K562 (cell line): ENCODE data around the gene NPTXR. TPM values are rescaled to one million over a fixed set of nuclear protein-coding genes. Genes with fewer than 3 reads are reported as not detected.

Experiments used
- ATF6 ChIP-seq: sonication (generic); formaldehyde crosslinking; IDR thresholded peaks from 2 replicates; pipeline ENCODE4 v1.4.0; 2020; ENCODE audit warnings: mild to moderate bottlenecking, missing genetic modification reagents
- BRCA1 ChIP-seq, 2 experiments: fragments of 450-650 bp in 1 of 2; sonication (generic) in 1 of 2; formaldehyde crosslinking in 1 of 2; IDR thresholded peaks; 2 replicates each; pipeline versions ENCODE4 v1.5.0 to v1.6.1; 2017 to 2020; ENCODE audit warnings: mild to moderate bottlenecking in 1 of 2, missing genetic modification reagents in 1 of 2
- CBX5 ChIP-seq: IDR thresholded peaks from 2 replicates; pipeline ENCODE4 v1.6.1; 2014; ENCODE audit warnings: low read depth, borderline replicate concordance
- MYNN ChIP-seq, 2 experiments: sonication (generic); formaldehyde crosslinking in 1 of 2; IDR thresholded peaks; 2 replicates each; pipeline versions ENCODE4 v1.5.0 to v1.6.1; 2016 to 2020; ENCODE audit warnings: antibody characterized with exemption in 1 of 2, missing genetic modification reagents in 1 of 2
- THRB ChIP-seq: fragments of 450-650 bp; formaldehyde crosslinking; conservative IDR thresholded peaks from 2 replicates; pipeline ENCODE4 v1.4.0; 2022; ENCODE audit warnings: mild to moderate bottlenecking, missing genetic modification characterization
- ZBTB11 ChIP-seq, 3 experiments: fragments of 200-800 bp in 1 of 3; fragments of 250-450 bp in 1 of 3; fragments of 450-650 bp in 1 of 3; sonication (Bioruptor Pico) in 1 of 3; sonication (Bioruptor generic) in 1 of 3; formaldehyde crosslinking in 1 of 3; IDR thresholded peaks; 2 replicates each; pipeline versions ENCODE4 v1.6.1 to v1.8.0; 2016 to 2022; ENCODE audit warnings: mild to moderate bottlenecking in 2 of 3, missing genetic modification characterization in 2 of 3, missing compliant biosample characterization in 1 of 3, moderate library complexity in 1 of 3
- polyA plus RNA-seq, 8 experiments: library from polyadenylated mRNA; depleted of rRNA in 4 of 8; stranded (reverse) in 5 of 8; unstranded in 3 of 8; fragments of >200 nt; fragmentation: Nextera tagmentation in 2 of 8; fragmentation: Illumina TruSeq in 1 of 8; extraction: Ambion mirVana in 2 of 8; extraction: Trizol in 1 of 8; gene quantifications; 2 replicates each; pipeline versions ENCODE4 v1.2.1 to v1.2.3, GENCODE V29; 2011 to 2014; ENCODE audit warnings: inconsistent platforms in 1 of 8, missing spikeins in 1 of 8
- total RNA-seq, 7 experiments: library from RNA; depleted of rRNA in 6 of 7; stranded (reverse); fragments of >200 nt in 6 of 7; fragmentation: Illumina TruSeq in 2 of 7; extraction: Trizol in 2 of 7; gene quantifications; 2 replicates each; pipeline versions ENCODE4 v1.2.1 to v1.2.3, GENCODE V29; 2011 to 2021; ENCODE audit warnings: low replicate concordance in 1 of 7
- TF ChIP-seq, protein P1 (sequence below): fragments of 200-800 bp; sonication (Bioruptor generic); IDR thresholded peaks from 2 replicates; pipeline ENCODE4 v1.6.1; 2016; ENCODE audit warnings: missing genetic modification characterization, missing compliant biosample characterization

The NPTXR gene
- total and polyA plus RNA-seq, 9 of the 15 experiments (the other 6 are each of a cell fraction or from before 2014, with no cell fraction given) = 0.01 to 3.1 (median 1.1) TPM

GRCh38 chr22:38788846-38789245, 55.0 kb downstream of the NPTXR start (continued):
- TF ChIP-seq THRB (CRISPR knock-in tag) (no peak), CBX5 (no peak), BRCA1 (IDR thresholded peaks at IDR 0.05) (no peak), BRCA1 (CRISPR knock-in tag; IDR thresholded peaks at IDR 0.05) (no peak), ATF6 (CRISPR knock-in tag) (no peak), MYNN (IDR thresholded peaks at IDR 0.05) (no peak), MYNN (CRISPR knock-in tag; IDR thresholded peaks at IDR 0.05) (no peak), ZBTB11 (CRISPR knock-in tag; IDR thresholded peaks at IDR 0.05) (no peak)
- TF ChIP-seq, protein P1, sequence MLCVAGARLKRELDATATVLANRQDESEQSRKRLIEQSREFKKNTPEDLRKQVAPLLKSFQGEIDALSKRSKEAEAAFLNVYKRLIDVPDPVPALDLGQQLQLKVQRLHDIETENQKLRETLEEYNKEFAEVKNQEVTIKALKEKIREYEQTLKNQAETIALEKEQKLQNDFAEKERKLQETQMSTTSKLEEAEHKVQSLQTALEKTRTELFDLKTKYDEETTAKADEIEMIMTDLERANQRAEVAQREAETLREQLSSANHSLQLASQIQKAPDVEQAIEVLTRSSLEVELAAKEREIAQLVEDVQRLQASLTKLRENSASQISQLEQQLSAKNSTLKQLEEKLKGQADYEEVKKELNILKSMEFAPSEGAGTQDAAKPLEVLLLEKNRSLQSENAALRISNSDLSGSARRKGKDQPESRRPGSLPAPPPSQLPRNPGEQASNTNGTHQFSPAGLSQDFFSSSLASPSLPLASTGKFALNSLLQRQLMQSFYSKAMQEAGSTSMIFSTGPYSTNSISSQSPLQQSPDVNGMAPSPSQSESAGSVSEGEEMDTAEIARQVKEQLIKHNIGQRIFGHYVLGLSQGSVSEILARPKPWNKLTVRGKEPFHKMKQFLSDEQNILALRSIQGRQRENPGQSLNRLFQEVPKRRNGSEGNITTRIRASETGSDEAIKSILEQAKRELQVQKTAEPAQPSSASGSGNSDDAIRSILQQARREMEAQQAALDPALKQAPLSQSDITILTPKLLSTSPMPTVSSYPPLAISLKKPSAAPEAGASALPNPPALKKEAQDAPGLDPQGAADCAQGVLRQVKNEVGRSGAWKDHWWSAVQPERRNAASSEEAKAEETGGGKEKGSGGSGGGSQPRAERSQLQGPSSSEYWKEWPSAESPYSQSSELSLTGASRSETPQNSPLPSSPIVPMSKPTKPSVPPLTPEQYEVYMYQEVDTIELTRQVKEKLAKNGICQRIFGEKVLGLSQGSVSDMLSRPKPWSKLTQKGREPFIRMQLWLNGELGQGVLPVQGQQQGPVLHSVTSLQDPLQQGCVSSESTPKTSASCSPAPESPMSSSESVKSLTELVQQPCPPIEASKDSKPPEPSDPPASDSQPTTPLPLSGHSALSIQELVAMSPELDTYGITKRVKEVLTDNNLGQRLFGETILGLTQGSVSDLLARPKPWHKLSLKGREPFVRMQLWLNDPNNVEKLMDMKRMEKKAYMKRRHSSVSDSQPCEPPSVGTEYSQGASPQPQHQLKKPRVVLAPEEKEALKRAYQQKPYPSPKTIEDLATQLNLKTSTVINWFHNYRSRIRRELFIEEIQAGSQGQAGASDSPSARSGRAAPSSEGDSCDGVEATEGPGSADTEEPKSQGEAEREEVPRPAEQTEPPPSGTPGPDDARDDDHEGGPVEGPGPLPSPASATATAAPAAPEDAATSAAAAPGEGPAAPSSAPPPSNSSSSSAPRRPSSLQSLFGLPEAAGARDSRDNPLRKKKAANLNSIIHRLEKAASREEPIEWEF (CRISPR knock-in tag) = no peak
